Neural cell (in vitro differentiated cells): Measurements from ENCODE around the gene HDLBP. TPM values are rescaled to one million over a fixed set of nuclear protein-coding genes. Genes with fewer than 3 reads are reported as not detected.

ENCODE experiments used
- H2AFZ ChIP-seq: fragments of 200-600, 300-800 bp; sonication (generic), shearing (Covaris generic); 2 replicates; pipeline ENCODE4 v1.6.0; 2014; ENCODE audit warnings: low read depth, mild to moderate bottlenecking, antibody characterized with exemption, low read length, moderate library complexity
- H3F3A ChIP-seq: fragments of 200-600 bp; shearing (Covaris generic); 2 replicates; pipeline ENCODE4 v1.6.1; 2016; ENCODE audit warnings: mild to moderate bottlenecking, moderate library complexity, mixed read lengths, antibody characterized with exemption, low read length; ENCODE audit not compliant: insufficient read depth, poor library complexity, severe bottlenecking
- H3K27ac ChIP-seq: fragments of 200-600, 300-800 bp; sonication (generic), shearing (Covaris generic); 2 replicates; pipeline ENCODE4 v1.5.1; 2014; ENCODE audit warnings: mild to moderate bottlenecking, low read length, moderate library complexity
- H3K27me3 ChIP-seq: fragments of 300-800, 200-600 bp; sonication (generic), shearing (Covaris generic); 2 replicates; pipeline ENCODE4 v1.6.0; 2014; ENCODE audit warnings: mild to moderate bottlenecking, low read depth, low read length, moderate library complexity; ENCODE audit not compliant: insufficient read depth
- H3K36me3 ChIP-seq: fragments of 300-800, 200-600 bp; sonication (generic), shearing (Covaris generic); 2 replicates; pipeline ENCODE4 v1.5.1; 2014; ENCODE audit warnings: mild to moderate bottlenecking, antibody characterized with exemption, low read length, moderate library complexity; ENCODE audit not compliant: insufficient read depth
- H3K4me2 ChIP-seq: fragments of 300-800, 200-600 bp; sonication (generic), shearing (Covaris generic); 2 replicates; pipeline ENCODE4 v1.6.0; 2014; ENCODE audit warnings: mild to moderate bottlenecking, low read length
- H3K4me3 ChIP-seq: fragments of 300-800, 200-600 bp; sonication (generic), shearing (Covaris generic); 2 replicates; pipeline ENCODE4 v1.5.1; 2014; ENCODE audit warnings: mild to moderate bottlenecking, low read length, moderate library complexity
- H3K79me2 ChIP-seq: fragments of 200-600 bp; shearing (Covaris generic); replicated peaks from 2 replicates; pipeline ENCODE4 v1.6.0; 2014; ENCODE audit warnings: mild to moderate bottlenecking, low read length, moderate library complexity; ENCODE audit not compliant: insufficient read depth
- H3K9ac ChIP-seq: fragments of 300-800, 200-600 bp; sonication (generic), shearing (Covaris generic); 2 replicates; pipeline ENCODE4 v1.6.1; 2016; ENCODE audit warnings: mild to moderate bottlenecking, low read length, mixed read lengths
- H3K9me2 ChIP-seq: fragments of 200-600 bp; shearing (Covaris generic); 2 replicates; pipeline ENCODE4 v1.6.1; 2016; ENCODE audit warnings: mild to moderate bottlenecking, low read length, mixed read lengths; ENCODE audit not compliant: insufficient read depth
- H3K9me3 ChIP-seq: fragments of 200-600, 300-800 bp; sonication (generic), shearing (Covaris generic); 2 replicates; pipeline ENCODE4 v1.6.1; 2016; ENCODE audit warnings: mild to moderate bottlenecking, mixed run types, low read length, moderate library complexity, mixed read lengths
- H4K20me1 ChIP-seq: fragments of 200-600 bp; shearing (Covaris generic); 2 replicates; pipeline ENCODE4 v1.6.1; 2016; ENCODE audit warnings: mild to moderate bottlenecking, mixed run types; ENCODE audit not compliant: insufficient read depth
- EP300 ChIP-seq: fragments of 450-650 bp; conservative IDR thresholded peaks from 2 replicates; pipeline ENCODE4 v1.6.1; 2014; ENCODE audit warnings: antibody characterized with exemption, mild to moderate bottlenecking, moderate library complexity; ENCODE audit not compliant: poor library complexity, severe bottlenecking
- EZH2 ChIP-seq: fragments of 200-600, 300-800 bp; shearing (Covaris generic), sonication (generic); IDR thresholded peaks from 2 replicates; pipeline ENCODE4 v1.6.1; 2014; ENCODE audit warnings: antibody characterized with exemption, low read length, borderline replicate concordance, mild to moderate bottlenecking; ENCODE audit not compliant: insufficient read depth, poor library complexity, severe bottlenecking
- MXI1 ChIP-seq: fragments of 450-650 bp; conservative IDR thresholded peaks from 2 replicates; pipeline ENCODE4 v1.6.1; 2014; ENCODE audit warnings: antibody characterized with exemption, mild to moderate bottlenecking; ENCODE audit not compliant: poor library complexity, severe bottlenecking
- POLR2AphosphoS5 ChIP-seq: IDR thresholded peaks from 2 replicates; pipeline ENCODE4 v1.6.1; 2012
- RAD21 ChIP-seq: fragments of 450-650 bp; conservative IDR thresholded peaks from 2 replicates; pipeline ENCODE4 v1.6.1; 2014; ENCODE audit warnings: antibody characterized with exemption, mild to moderate bottlenecking, moderate library complexity
- SMC3 ChIP-seq: fragments of 450-650 bp; conservative IDR thresholded peaks from 2 replicates; pipeline ENCODE4 v1.6.1; 2014; ENCODE audit warnings: antibody characterized with exemption, mild to moderate bottlenecking, moderate library complexity; ENCODE audit not compliant: poor library complexity
- TAF1 ChIP-seq: IDR thresholded peaks from 2 replicates; pipeline ENCODE4 v1.6.1; 2012; ENCODE audit warnings: low read depth
- polyA plus RNA-seq: library from polyadenylated mRNA; depleted of rRNA; stranded (reverse); fragments of >200 nt; gene quantifications from 2 replicates; pipeline ENCODE4 v1.2.3, GENCODE V29; 2014
- TF ChIP-seq, protein P1 (sequence below): IDR thresholded peaks from 2 replicates; pipeline ENCODE4 v1.6.1; 2012; ENCODE audit warnings: borderline replicate concordance
- TF ChIP-seq, protein P2 (sequence below): fragments of 450-650 bp; IDR thresholded peaks from 2 replicates; pipeline ENCODE4 v1.5.1; 2014; ENCODE audit warnings: antibody characterized with exemption, mild to moderate bottlenecking, moderate library complexity; ENCODE audit not compliant: poor library complexity, severe bottlenecking

HDLBP gene
- polyA plus RNA-seq, 1 donor from 2014 or later: 61.9 TPM

DNA sequence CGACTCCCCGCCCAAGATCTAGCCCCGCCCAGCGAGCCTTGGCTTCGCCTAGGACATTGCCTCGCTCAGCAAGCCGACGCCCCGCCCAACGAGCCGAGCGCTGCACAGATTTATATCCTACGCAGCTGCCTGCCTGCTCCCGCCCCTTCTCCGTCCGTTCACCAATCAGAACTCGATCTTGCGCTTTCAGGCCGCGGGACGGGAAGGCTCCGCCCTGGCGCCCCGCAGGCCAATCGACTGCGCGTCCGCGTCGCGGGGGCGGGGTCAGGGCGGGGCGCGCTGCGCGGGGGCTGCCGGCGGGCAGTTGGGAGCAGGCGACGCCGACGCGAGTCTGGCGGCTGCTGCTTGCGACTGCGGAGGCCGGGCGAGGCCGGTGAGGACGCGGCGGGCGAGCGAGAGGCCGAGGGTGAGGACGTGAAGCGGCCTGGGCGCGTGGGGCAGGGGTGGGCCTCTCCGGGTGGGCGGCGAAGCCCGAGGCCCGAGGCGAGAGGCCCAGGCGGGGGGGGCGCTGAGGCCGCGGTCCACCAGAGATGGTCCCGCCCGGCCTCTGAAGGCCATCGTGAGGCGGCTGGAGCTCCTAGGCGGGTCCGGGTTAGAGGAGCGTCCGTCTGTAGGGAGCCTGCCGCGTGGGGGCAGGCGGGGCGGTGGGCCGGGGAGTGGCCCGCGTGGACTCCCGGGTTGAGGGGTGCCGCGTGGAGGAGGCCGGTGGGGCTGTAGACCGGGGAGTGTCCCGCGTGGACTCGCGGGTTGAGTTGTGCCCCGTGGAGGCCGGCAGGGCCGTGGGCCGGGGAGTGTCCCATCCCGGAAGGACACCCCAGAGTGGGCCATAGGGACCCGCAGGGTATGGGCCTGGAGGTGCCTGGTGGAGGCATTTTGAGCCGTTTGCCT is 40.8 kb upstream of the HDLBP start, which contains the start of gene FARP2:
Gene FARP2 (plus strand): TSS at position 303 of the 888 bp plus-strand sequence. CDS start 16,823 bp downstream, outside the sequence.
- peak within 1 kb of the TSS; percentile 16 for H3K27ac ChIP-seq

DNA sequence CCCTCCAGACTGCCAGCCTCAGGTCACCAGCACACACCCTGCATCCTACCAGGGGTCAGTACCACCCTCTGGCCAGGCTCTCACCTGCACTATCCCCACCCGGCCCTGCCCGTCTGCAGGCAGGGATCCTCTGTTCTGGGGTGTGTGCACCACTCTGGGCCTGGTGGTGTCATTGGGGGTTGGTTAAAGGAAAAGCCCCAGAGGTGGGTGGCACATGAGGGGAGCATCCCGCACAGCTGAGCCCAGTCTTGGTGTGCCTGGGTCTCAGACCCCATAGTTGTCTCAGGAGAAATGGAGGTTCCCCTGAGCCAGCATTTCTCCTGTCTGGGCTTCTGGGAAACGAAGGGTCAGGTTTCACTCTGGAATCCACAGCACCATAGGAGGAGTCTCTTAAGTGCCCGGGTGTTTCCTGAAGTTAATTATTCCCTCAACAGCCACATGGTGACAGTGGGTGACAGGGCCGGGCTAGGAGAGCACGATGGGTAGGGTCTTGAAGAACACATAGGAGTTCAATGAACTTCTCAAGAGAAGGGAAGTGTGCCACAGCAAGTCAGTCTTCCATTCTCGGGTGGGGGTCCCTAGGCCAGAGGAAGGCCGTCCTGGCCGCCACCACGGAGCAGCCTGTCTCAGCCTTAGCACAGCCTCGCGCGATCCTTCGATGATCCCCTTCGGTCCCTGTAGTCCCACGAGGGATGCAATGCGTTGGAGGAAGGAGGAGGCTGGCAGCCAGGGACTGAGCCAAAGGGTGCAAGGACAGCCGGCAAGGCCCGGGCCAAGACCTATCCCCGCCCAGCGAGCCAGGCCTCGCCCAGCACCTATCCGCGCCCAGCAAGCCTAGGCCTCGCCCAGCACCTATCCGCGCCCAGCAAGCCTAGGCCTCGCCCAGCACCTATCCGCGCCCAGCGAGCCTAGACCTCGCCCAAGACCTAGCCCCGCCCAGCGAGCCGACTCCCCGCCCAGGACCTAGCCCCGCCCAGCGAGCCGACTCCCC is 39.5 kb upstream of the HDLBP start:
- Histone ChIP-seq H3K9me2 (no peaks in the 10 kb centered on the region), H3K79me2 (peaks cover 31% of the 10 kb centered on the region), H3K4me3 (peak overlapping the region; percentile 61), H3K9ac (no peak overlapping the region), H3K27me3 (no peaks in the 10 kb centered on the region), H2AFZ (no peak overlapping the region), H3K9me3 (no peaks in the 10 kb centered on the region), H3F3A (no peaks in the 10 kb centered on the region), H4K20me1 (no peaks in the 10 kb centered on the region), H3K27ac (peak overlapping the region; percentile 16), H3K4me2 (no peak overlapping the region), H3K36me3 (peaks cover 7% of the 10 kb centered on the region)
- no peak for TF ChIP-seq MXI1
- TF ChIP-seq, protein P1, sequence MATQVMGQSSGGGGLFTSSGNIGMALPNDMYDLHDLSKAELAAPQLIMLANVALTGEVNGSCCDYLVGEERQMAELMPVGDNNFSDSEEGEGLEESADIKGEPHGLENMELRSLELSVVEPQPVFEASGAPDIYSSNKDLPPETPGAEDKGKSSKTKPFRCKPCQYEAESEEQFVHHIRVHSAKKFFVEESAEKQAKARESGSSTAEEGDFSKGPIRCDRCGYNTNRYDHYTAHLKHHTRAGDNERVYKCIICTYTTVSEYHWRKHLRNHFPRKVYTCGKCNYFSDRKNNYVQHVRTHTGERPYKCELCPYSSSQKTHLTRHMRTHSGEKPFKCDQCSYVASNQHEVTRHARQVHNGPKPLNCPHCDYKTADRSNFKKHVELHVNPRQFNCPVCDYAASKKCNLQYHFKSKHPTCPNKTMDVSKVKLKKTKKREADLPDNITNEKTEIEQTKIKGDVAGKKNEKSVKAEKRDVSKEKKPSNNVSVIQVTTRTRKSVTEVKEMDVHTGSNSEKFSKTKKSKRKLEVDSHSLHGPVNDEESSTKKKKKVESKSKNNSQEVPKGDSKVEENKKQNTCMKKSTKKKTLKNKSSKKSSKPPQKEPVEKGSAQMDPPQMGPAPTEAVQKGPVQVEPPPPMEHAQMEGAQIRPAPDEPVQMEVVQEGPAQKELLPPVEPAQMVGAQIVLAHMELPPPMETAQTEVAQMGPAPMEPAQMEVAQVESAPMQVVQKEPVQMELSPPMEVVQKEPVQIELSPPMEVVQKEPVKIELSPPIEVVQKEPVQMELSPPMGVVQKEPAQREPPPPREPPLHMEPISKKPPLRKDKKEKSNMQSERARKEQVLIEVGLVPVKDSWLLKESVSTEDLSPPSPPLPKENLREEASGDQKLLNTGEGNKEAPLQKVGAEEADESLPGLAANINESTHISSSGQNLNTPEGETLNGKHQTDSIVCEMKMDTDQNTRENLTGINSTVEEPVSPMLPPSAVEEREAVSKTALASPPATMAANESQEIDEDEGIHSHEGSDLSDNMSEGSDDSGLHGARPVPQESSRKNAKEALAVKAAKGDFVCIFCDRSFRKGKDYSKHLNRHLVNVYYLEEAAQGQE: no peak
- no peak for TF ChIP-seq SMC3
- TF ChIP-seq, protein P2, sequence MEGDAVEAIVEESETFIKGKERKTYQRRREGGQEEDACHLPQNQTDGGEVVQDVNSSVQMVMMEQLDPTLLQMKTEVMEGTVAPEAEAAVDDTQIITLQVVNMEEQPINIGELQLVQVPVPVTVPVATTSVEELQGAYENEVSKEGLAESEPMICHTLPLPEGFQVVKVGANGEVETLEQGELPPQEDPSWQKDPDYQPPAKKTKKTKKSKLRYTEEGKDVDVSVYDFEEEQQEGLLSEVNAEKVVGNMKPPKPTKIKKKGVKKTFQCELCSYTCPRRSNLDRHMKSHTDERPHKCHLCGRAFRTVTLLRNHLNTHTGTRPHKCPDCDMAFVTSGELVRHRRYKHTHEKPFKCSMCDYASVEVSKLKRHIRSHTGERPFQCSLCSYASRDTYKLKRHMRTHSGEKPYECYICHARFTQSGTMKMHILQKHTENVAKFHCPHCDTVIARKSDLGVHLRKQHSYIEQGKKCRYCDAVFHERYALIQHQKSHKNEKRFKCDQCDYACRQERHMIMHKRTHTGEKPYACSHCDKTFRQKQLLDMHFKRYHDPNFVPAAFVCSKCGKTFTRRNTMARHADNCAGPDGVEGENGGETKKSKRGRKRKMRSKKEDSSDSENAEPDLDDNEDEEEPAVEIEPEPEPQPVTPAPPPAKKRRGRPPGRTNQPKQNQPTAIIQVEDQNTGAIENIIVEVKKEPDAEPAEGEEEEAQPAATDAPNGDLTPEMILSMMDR: no peak

More for the DNA sequence above, 40.8 kb upstream of the HDLBP start, which contains the start of gene FARP2:
- TF ChIP-seq, protein P1: peak; percentile 60
- TF ChIP-seq TAF1 (peak; percentile 61), SMC3 (no peak), POLR2AphosphoS5 (peak; percentile 80), MXI1 (peak; percentile 69), EP300 (peak; percentile 20), EZH2 (no peak), RAD21 (peak; percentile 20)
- TF ChIP-seq, protein P2: no peak
- Histone ChIP-seq H3K9me3 (no peaks in the 10 kb centered on the region), H3K4me3 (peak within 1 kb of the TSS; percentile 87), H3F3A (no peaks in the 10 kb centered on the region), H3K9me2 (no peaks in the 10 kb centered on the region), H2AFZ (no peak within 1 kb of the TSS), H3K79me2 (peaks cover 34% of the 10 kb centered on the region), H3K9ac (peak within 1 kb of the TSS; percentile 64), H4K20me1 (no peaks in the 10 kb centered on the region), H3K36me3 (peaks cover 7% of the 10 kb centered on the region), H3K4me2 (peak within 1 kb of the TSS; percentile 60), H3K27me3 (no peaks in the 10 kb centered on the region)
